ENCODE measurements around the gene SLC6A9. TPM values are rescaled to one million over a fixed set of nuclear protein-coding genes. Genes with fewer than 3 reads are reported as not detected.

The SLC6A9 gene
- polyA plus RNA-seq, 1 donor, result 3.5 TPM

GRCh38 chr1:43984855-43985254 lies 46.4 kb downstream of the SLC6A9 start:
- Histone ChIP-seq H3K27me3 (ENCODE audit: control insufficient read depth, insufficient read depth, low read length) (no peaks in the 10 kb centered on the region), H3K4me1 (ENCODE audit: control insufficient read depth, insufficient read depth, low read length) (peaks cover 34% of the 10 kb centered on the region), H3K4me3 (ENCODE audit: low read length) (no peak overlapping the region), H3K9me3 (ENCODE audit: control insufficient read depth, low read depth, low read length) (no peaks in the 10 kb centered on the region), H3K27ac (ENCODE audit: low read length) (no peak overlapping the region), H3K36me3 (ENCODE audit: control insufficient read depth, insufficient read depth, low read length) (peaks cover 20% of the 10 kb centered on the region)
- WGBS (ENCODE audit: insufficient coverage, low lambda C conversion rate), result no CpG with 5 or more reads among the region's 16 CpGs
- no peak for DNase-seq

GRCh38 chr1:43983253-43983899 lies 47.9 kb downstream of the SLC6A9 start:
- H3K27ac ChIP-seq (ENCODE audit: low read length), result no peak overlapping the region
- no peak overlapping the region for H3K4me3 ChIP-seq (ENCODE audit: low read length)
- peaks cover 20% of the 10 kb centered on the region for H3K36me3 ChIP-seq (ENCODE audit: control insufficient read depth, insufficient read depth, low read length)
- no peaks in the 10 kb centered on the region for H3K27me3 ChIP-seq (ENCODE audit: control insufficient read depth, insufficient read depth, low read length)
- no peaks in the 10 kb centered on the region for H3K9me3 ChIP-seq (ENCODE audit: control insufficient read depth, low read depth, low read length)
- peaks cover 41% of the 10 kb centered on the region for H3K4me1 ChIP-seq (ENCODE audit: control insufficient read depth, insufficient read depth, low read length)
- WGBS (ENCODE audit: insufficient coverage, low lambda C conversion rate), result no CpG with 5 or more reads among the region's 12 CpGs
- no peak for DNase-seq

- peaks cover 25% of the 10 kb centered on the region for H3K36me3 ChIP-seq (ENCODE audit: control insufficient read depth, insufficient read depth, low read length)
- no CpG with 5 or more reads among the region's 15 CpGs for WGBS (ENCODE audit: insufficient coverage, low lambda C conversion rate)
Measured at GRCh38 chr1:43982808-43983207, 48.5 kb downstream of the SLC6A9 start.

GRCh38 chr1:43982241-43982640 lies 49.0 kb downstream of the SLC6A9 start:
- H3K4me3 ChIP-seq (ENCODE audit: low read length), result no peak overlapping the region
- peaks cover 38% of the 10 kb centered on the region for H3K4me1 ChIP-seq (ENCODE audit: control insufficient read depth, insufficient read depth, low read length)
- 100% methylated on average over 2 of the region's 8 CpGs for WGBS (ENCODE audit: insufficient coverage, low lambda C conversion rate)
- H3K36me3 ChIP-seq (ENCODE audit: control insufficient read depth, insufficient read depth, low read length), result peaks cover 31% of the 10 kb centered on the region
- no peaks in the 10 kb centered on the region for H3K9me3 ChIP-seq (ENCODE audit: control insufficient read depth, low read depth, low read length)
- DNase-seq, result no peak
- no peak overlapping the region for H3K27ac ChIP-seq (ENCODE audit: low read length)
- no peaks in the 10 kb centered on the region for H3K27me3 ChIP-seq (ENCODE audit: control insufficient read depth, insufficient read depth, low read length)

More at GRCh38 chr1:43982808-43983207, 48.5 kb downstream of the SLC6A9 start:
- H3K4me3 ChIP-seq (ENCODE audit: low read length), result no peak overlapping the region
- no peaks in the 10 kb centered on the region for H3K9me3 ChIP-seq (ENCODE audit: control insufficient read depth, low read depth, low read length)
- no peak for DNase-seq
- no peaks in the 10 kb centered on the region for H3K27me3 ChIP-seq (ENCODE audit: control insufficient read depth, insufficient read depth, low read length)
- peaks cover 41% of the 10 kb centered on the region for H3K4me1 ChIP-seq (ENCODE audit: control insufficient read depth, insufficient read depth, low read length)
- H3K27ac ChIP-seq (ENCODE audit: low read length), result no peak overlapping the region

- Histone ChIP-seq H3K4me1 (ENCODE audit: control insufficient read depth, insufficient read depth, low read length) (peaks cover 37% of the 10 kb centered on the region), H3K27ac (ENCODE audit: low read length) (no peak overlapping the region), H3K27me3 (ENCODE audit: control insufficient read depth, insufficient read depth, low read length) (no peaks in the 10 kb centered on the region), H3K4me3 (ENCODE audit: low read length) (no peak overlapping the region), H3K36me3 (ENCODE audit: control insufficient read depth, insufficient read depth, low read length) (peaks cover 37% of the 10 kb centered on the region), H3K9me3 (ENCODE audit: control insufficient read depth, low read depth, low read length) (no peaks in the 10 kb centered on the region)
- no CpG with 5 or more reads among the region's 20 CpGs for WGBS (ENCODE audit: insufficient coverage, low lambda C conversion rate)
- no peak for DNase-seq
Measured at GRCh38 chr1:43981636-43982035, 49.6 kb downstream of the SLC6A9 start.

- no peak for DNase-seq
- H3K9me3 ChIP-seq (ENCODE audit: control insufficient read depth, low read depth, low read length), result no peaks in the 10 kb centered on the region
- peaks cover 42% of the 10 kb centered on the region for H3K36me3 ChIP-seq (ENCODE audit: control insufficient read depth, insufficient read depth, low read length)
- H3K4me3 ChIP-seq (ENCODE audit: low read length), result no peak overlapping the region
- no peaks in the 10 kb centered on the region for H3K27me3 ChIP-seq (ENCODE audit: control insufficient read depth, insufficient read depth, low read length)
- no peak overlapping the region for H3K27ac ChIP-seq (ENCODE audit: low read length)
- no CpG with 5 or more reads among the region's 20 CpGs for WGBS (ENCODE audit: insufficient coverage, low lambda C conversion rate)
- peaks cover 37% of the 10 kb centered on the region for H3K4me1 ChIP-seq (ENCODE audit: control insufficient read depth, insufficient read depth, low read length)
Measured at GRCh38 chr1:43981135-43981491, 50.1 kb downstream of the SLC6A9 start.

- no peaks in the 10 kb centered on the region for H3K9me3 ChIP-seq (ENCODE audit: control insufficient read depth, low read depth, low read length)
- peaks cover 40% of the 10 kb centered on the region for H3K4me1 ChIP-seq (ENCODE audit: control insufficient read depth, insufficient read depth, low read length)
- DNase-seq, result peak in 1 of 2 donors; percentile 24
- peak overlapping the region; percentile 45 for H3K4me3 ChIP-seq (ENCODE audit: low read length)
- H3K27ac ChIP-seq (ENCODE audit: low read length), result peak overlapping the region; percentile 28
- H3K27me3 ChIP-seq (ENCODE audit: control insufficient read depth, insufficient read depth, low read length), result no peaks in the 10 kb centered on the region
- no CpG with 5 or more reads among the region's 13 CpGs for WGBS (ENCODE audit: insufficient coverage, low lambda C conversion rate)
- peaks cover 40% of the 10 kb centered on the region for H3K36me3 ChIP-seq (ENCODE audit: control insufficient read depth, insufficient read depth, low read length)
Measured at GRCh38 chr1:43980255-43981134, 50.8 kb downstream of the SLC6A9 start.

- H3K36me3 ChIP-seq (ENCODE audit: control insufficient read depth, insufficient read depth, low read length), result peaks cover 34% of the 10 kb centered on the region
- H3K4me1 ChIP-seq (ENCODE audit: control insufficient read depth, insufficient read depth, low read length), result peaks cover 40% of the 10 kb centered on the region
- peak; percentile 68 to 82 for DNase-seq
- peak overlapping the region; percentile 45 for H3K4me3 ChIP-seq (ENCODE audit: low read length)
- WGBS (ENCODE audit: insufficient coverage, low lambda C conversion rate), result no CpG with 5 or more reads among the region's 45 CpGs
- H3K9me3 ChIP-seq (ENCODE audit: control insufficient read depth, low read depth, low read length), result no peaks in the 10 kb centered on the region
- H3K27ac ChIP-seq (ENCODE audit: low read length), result peak overlapping the region; percentile 28
- H3K27me3 ChIP-seq (ENCODE audit: control insufficient read depth, insufficient read depth, low read length), result no peaks in the 10 kb centered on the region
Measured at GRCh38 chr1:43979528-43980254, 51.6 kb downstream of the SLC6A9 start.

- no peak for DNase-seq
- WGBS (ENCODE audit: insufficient coverage, low lambda C conversion rate), result no CpG with 5 or more reads among the region's 45 CpGs
- Histone ChIP-seq H3K27ac (ENCODE audit: low read length) (no peak overlapping the region), H3K36me3 (ENCODE audit: control insufficient read depth, insufficient read depth, low read length) (peaks cover 31% of the 10 kb centered on the region), H3K4me1 (ENCODE audit: control insufficient read depth, insufficient read depth, low read length) (peaks cover 40% of the 10 kb centered on the region), H3K4me3 (ENCODE audit: low read length) (peak overlapping the region; percentile 45), H3K9me3 (ENCODE audit: control insufficient read depth, low read depth, low read length) (no peaks in the 10 kb centered on the region), H3K27me3 (ENCODE audit: control insufficient read depth, insufficient read depth, low read length) (no peaks in the 10 kb centered on the region)
Measured at GRCh38 chr1:43979261-43979527, 52.1 kb downstream of the SLC6A9 start.

GRCh38 chr1:43978551-43979260 lies 52.6 kb downstream of the SLC6A9 start, which contains the start of gene B4GALT2:
Gene B4GALT2, plus strand, starts transcription at chr1:43979210. Its CDS starts 1,951 bp downstream, at chr1:43981161.
- Histone ChIP-seq H3K27me3 (ENCODE audit: control insufficient read depth, insufficient read depth, low read length) (no peaks in the 10 kb centered on the region), H3K36me3 (ENCODE audit: control insufficient read depth, insufficient read depth, low read length) (peaks cover 31% of the 10 kb centered on the region), H3K27ac (ENCODE audit: low read length) (peak within 1 kb of the TSS; percentile 28), H3K9me3 (ENCODE audit: control insufficient read depth, low read depth, low read length) (no peaks in the 10 kb centered on the region), H3K4me3 (ENCODE audit: low read length) (peak within 1 kb of the TSS; percentile 68), H3K4me1 (ENCODE audit: control insufficient read depth, insufficient read depth, low read length) (peaks cover 40% of the 10 kb centered on the region)
- whole genome bisulfite sequencing (ENCODE audit: insufficient coverage, low lambda C conversion rate), result no CpG with 5 or more reads among the region's 54 CpGs
- peak in 1 of 2 donors; percentile 65 for DNase-seq
